Keratinocyte (primary cell): ENCODE data around the gene PLEKHA8. TPM values are rescaled to one million over a fixed set of nuclear protein-coding genes. Genes with fewer than 3 reads are reported as not detected.
A peak's percentile ranks its signal among the peaks of the same experiment; 100 is the strongest.

Source experiments
- DNase-seq: peaks from one replicate; pipeline ENCODE4 v3.0.0-alpha.2; 2011; ENCODE audit warnings: low read depth, missing footprints, low spot score
- FAIRE-seq: peaks from 2 replicates; lab custom pipeline; 2011; peaks lifted over from hg19 to GRCh38; lab: Jason Lieb, UNC
- H2AFZ ChIP-seq: 2 replicates; pipeline ENCODE4 v1.6.0; 2012; ENCODE audit warnings: low read length, control low read depth, inconsistent platforms; ENCODE audit not compliant: control insufficient read depth
- H3K27ac ChIP-seq: 2 replicates; pipeline ENCODE4 v1.5.1; 2011; ENCODE audit warnings: low read length; ENCODE audit not compliant: control insufficient read depth, insufficient read depth
- H3K27me3 ChIP-seq: 3 replicates; pipeline ENCODE4 v1.6.0; 2011; ENCODE audit warnings: low read length; ENCODE audit not compliant: control insufficient read depth, insufficient read depth; ENCODE audit errors: extremely low read depth
- H3K36me3 ChIP-seq, 2 experiments: 2 replicates in 1 of 2; 3 replicates in 1 of 2; pipeline ENCODE4 v1.5.1; 2011; ENCODE audit warnings: low read length in 2 of 2, mild to moderate bottlenecking in 1 of 2; ENCODE audit not compliant: control insufficient read depth in 2 of 2, insufficient read depth in 2 of 2; ENCODE audit errors: extremely low read depth in 1 of 2
- H3K4me1 ChIP-seq: 3 replicates; pipeline ENCODE4 v1.5.1; 2011; ENCODE audit warnings: low read length; ENCODE audit not compliant: control insufficient read depth, insufficient read depth; ENCODE audit errors: extremely low read depth
- H3K4me2 ChIP-seq: 3 replicates; pipeline ENCODE4 v1.6.0; 2011; ENCODE audit warnings: low read depth, low read length; ENCODE audit not compliant: control insufficient read depth, insufficient read depth; ENCODE audit errors: extremely low read depth
- H3K4me3 ChIP-seq, 3 experiments: fragments of 200-600 bp in 1 of 3; sonication (generic) in 1 of 3; 2 replicates in 2 of 3; 3 replicates in 1 of 3; pipeline ENCODE4 v1.5.1; 2011 to 2016; ENCODE audit warnings: low read length in 3 of 3, mild to moderate bottlenecking in 3 of 3, control low read depth in 2 of 3, inconsistent platforms in 1 of 3, low read depth in 1 of 3, mixed read lengths in 1 of 3, mixed run types in 1 of 3, moderate library complexity in 1 of 3; ENCODE audit not compliant: control insufficient read depth in 2 of 3, insufficient read depth in 2 of 3; ENCODE audit errors: extremely low read depth in 1 of 3
- H3K79me2 ChIP-seq: 2 replicates; pipeline ENCODE4 v1.6.0; 2012; ENCODE audit warnings: low read length; ENCODE audit not compliant: control insufficient read depth, insufficient read depth
- H3K9ac ChIP-seq: 3 replicates; pipeline ENCODE4 v1.6.0; 2011; ENCODE audit warnings: low read length; ENCODE audit not compliant: control insufficient read depth, insufficient read depth; ENCODE audit errors: extremely low read depth
- H3K9me1 ChIP-seq: 3 replicates; pipeline ENCODE4 v1.6.0; 2011; ENCODE audit warnings: low read length; ENCODE audit not compliant: control insufficient read depth, insufficient read depth; ENCODE audit errors: extremely low read depth
- H3K9me3 ChIP-seq: 2 replicates; pipeline ENCODE4 v1.5.1; 2012; ENCODE audit warnings: low read depth, low read length; ENCODE audit not compliant: control insufficient read depth
- H4K20me1 ChIP-seq: 3 replicates; pipeline ENCODE4 v1.6.0; 2011; ENCODE audit warnings: low read length; ENCODE audit not compliant: control insufficient read depth, insufficient read depth; ENCODE audit errors: extremely low read depth
- CTCF ChIP-seq, 3 experiments: IDR thresholded peaks in 1 of 3; conservative IDR thresholded peaks in 1 of 3; optimal IDR thresholded peaks in 1 of 3; 2 replicates in 2 of 3; 3 replicates in 1 of 3; pipeline versions ENCODE3 to v1.5.1; 2011; ENCODE audit warnings: low read length in 3 of 3, mild to moderate bottlenecking in 3 of 3, moderate library complexity in 2 of 3, control low read depth in 1 of 3, inconsistent platforms in 1 of 3; ENCODE audit not compliant: insufficient read depth in 2 of 3; ENCODE audit errors: extremely low read depth in 1 of 3
- EZH2 ChIP-seq: IDR thresholded peaks from one replicate; pipeline ENCODE4 v1.6.1; 2012; ENCODE audit warnings: inconsistent platforms, mild to moderate bottlenecking, low read length, moderate library complexity
- dilution Hi-C: fragments of 300-500 bp; cut with MboI; formaldehyde crosslinking; loops from one replicate; pipeline ENCODE4 v1.7.0; 2020; ENCODE audit warnings: low sequenced_read_pairs; ENCODE audit not compliant: extremely low pct_ligation_motif_present
- polyA plus RNA-seq, 5 experiments: library from polyadenylated mRNA; depleted of rRNA in 3 of 5; stranded (reverse) in 3 of 5; stranded (forward) in 1 of 5; unstranded in 1 of 5; fragments of >200 nt; gene quantifications; 1 replicate in 1 of 5; 2 replicates in 3 of 5; 3 replicates in 1 of 5; pipeline versions ENCODE4 v1.2.1 to v1.2.3, GENCODE V29; 2011 to 2012; ENCODE audit warnings: missing spikeins in 2 of 5, low read depth in 1 of 5, low replicate concordance in 1 of 5

Gene PLEKHA8
- polyA plus RNA-seq, 1 donor (not counting 4 experiments of a cell fraction or from before 2014, with no cell fraction given), result 9.6 TPM

DNA sequence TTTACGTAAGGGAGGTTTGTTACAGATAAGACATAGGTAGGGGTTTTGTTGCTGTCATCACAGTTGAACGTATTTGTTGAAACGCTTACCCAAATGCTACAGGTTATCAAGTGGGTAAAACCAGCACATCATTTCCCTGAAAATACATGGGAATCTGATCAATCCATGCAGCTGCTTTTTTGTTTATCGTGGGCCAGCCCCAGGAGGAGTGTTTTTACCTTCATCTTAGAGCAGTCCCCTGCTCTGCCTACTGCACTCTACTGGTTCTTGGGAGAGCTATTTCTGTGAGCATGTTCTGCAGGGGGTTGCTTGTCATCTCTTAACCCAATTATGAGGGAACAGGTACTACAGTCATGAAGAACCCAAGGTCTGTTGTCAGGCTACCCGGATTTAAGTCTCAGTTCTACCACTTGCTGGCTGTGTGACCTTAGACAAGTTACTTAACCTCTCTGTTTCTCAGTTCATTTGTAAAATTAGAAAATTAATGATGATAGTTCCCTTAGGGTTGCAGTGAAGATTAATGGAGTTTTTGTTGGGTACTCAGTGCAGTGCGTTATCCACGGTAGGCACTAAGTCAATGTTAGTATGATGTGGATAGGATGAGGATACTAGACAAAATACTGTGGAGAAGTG, 121.5 kb downstream of the PLEKHA8 start:
- H2AFZ ChIP-seq, result peak overlapping the region; percentile 57
- peak overlapping the region; percentile 70 for H3K4me2 ChIP-seq
- no peak for TF ChIP-seq CTCF (optimal IDR thresholded peaks at IDR 0.05 in 1 of 3, IDR thresholded peaks at IDR 0.05 in 1 of 3, conservative IDR thresholded peaks at IDR 0.05 in 1 of 3; ENCODE audit: extremely low read depth in 1 of 3, insufficient read depth in 2 of 3, low read length in 3 of 3)
- TF ChIP-seq EZH2, result no peak
- FAIRE-seq, result peak; percentile 32
- no peaks in the 10 kb centered on the region for H3K9me1 ChIP-seq
- no peaks in the 10 kb centered on the region for H3K27me3 ChIP-seq
- H3K79me2 ChIP-seq, result peaks cover 2% of the 10 kb centered on the region
- H3K27ac ChIP-seq, result peak overlapping the region; percentile 62
- peak overlapping the region; percentile 54 for H3K9ac ChIP-seq
- dilution Hi-C loops, result no loop called here
- H3K4me1 ChIP-seq, result peaks cover 16% of the 10 kb centered on the region
- peak overlapping the region in 1 of 3 experiments; percentile 39 for H3K4me3 ChIP-seq
- H3K36me3 ChIP-seq, result peaks cover 3% of the 10 kb centered on the region in 2 experiments
- no peaks in the 10 kb centered on the region for H4K20me1 ChIP-seq
- no peak for DNase-seq
- no peaks in the 10 kb centered on the region for H3K9me3 ChIP-seq

GRCh38 chr7:30150711-30151110, 122.5 kb downstream of the PLEKHA8 start:
- H3K9ac ChIP-seq, result no peak overlapping the region
- H2AFZ ChIP-seq, result no peak overlapping the region
- H3K9me3 ChIP-seq, result no peaks in the 10 kb centered on the region
- no peaks in the 10 kb centered on the region for H3K27me3 ChIP-seq
- no peaks in the 10 kb centered on the region for H3K79me2 ChIP-seq
- H3K4me3 ChIP-seq, result no peak overlapping the region
- H4K20me1 ChIP-seq, result no peaks in the 10 kb centered on the region
- H3K9me1 ChIP-seq, result no peaks in the 10 kb centered on the region
- FAIRE-seq, result no peak
- H3K36me3 ChIP-seq, result peaks cover 3% of the 10 kb centered on the region in 2 experiments
- dilution Hi-C loops, result no loop called here
- no peak for DNase-seq
- H3K4me2 ChIP-seq, result no peak overlapping the region
- TF ChIP-seq EZH2, result no peak
- no peak for TF ChIP-seq CTCF (optimal IDR thresholded peaks at IDR 0.05 in 1 of 3, IDR thresholded peaks at IDR 0.05 in 1 of 3, conservative IDR thresholded peaks at IDR 0.05 in 1 of 3; ENCODE audit: extremely low read depth in 1 of 3, insufficient read depth in 2 of 3, low read length in 3 of 3)
- H3K27ac ChIP-seq, result no peak overlapping the region
- H3K4me1 ChIP-seq, result peaks cover 16% of the 10 kb centered on the region
